Measurements from ENCODE around the gene ZKSCAN3.

Gene ZKSCAN3

DNA sequence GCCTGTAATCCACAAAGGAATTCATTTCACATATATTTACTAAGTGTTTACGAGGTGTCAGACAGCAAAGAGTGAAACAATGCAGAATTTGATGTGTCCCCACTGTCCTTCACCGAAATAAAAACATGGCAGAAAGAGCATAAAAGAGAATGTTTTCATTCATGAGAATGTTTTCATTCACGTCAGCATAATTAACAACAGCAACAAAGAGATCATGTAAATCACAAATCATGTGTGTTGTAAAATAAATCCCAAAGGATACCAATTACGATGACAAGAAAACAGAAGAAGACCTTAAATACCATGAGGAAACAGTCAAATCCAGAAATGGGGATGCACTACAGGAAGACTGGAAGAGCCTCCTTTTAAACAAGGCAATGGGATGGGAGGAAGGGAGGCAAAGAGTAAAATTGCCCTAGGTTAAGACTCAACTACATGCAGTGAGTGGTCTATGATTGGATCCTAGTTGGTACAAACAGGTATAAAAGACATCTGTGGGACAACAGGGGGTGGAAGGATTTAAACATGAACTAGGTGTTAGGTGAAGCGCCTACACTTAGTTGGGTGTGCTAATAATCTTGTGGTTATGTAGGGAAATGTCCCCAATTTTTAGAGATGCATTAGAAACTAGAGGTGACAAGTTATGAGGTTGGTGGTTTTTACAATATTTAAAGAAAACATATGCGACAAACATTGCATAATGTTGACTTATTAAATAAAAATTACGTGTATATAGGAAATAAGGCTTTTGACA, 15.3 kb upstream of the ZKSCAN3 start:
- TF ChIP-seq GATA1 (IDR thresholded peaks at IDR 0.05; ENCODE audit: low read depth, low read length) (no peak), POLR2A (IDR thresholded peaks at IDR 0.05; ENCODE audit: low read length) (no peak)
- no peak for DNase-seq

DNA sequence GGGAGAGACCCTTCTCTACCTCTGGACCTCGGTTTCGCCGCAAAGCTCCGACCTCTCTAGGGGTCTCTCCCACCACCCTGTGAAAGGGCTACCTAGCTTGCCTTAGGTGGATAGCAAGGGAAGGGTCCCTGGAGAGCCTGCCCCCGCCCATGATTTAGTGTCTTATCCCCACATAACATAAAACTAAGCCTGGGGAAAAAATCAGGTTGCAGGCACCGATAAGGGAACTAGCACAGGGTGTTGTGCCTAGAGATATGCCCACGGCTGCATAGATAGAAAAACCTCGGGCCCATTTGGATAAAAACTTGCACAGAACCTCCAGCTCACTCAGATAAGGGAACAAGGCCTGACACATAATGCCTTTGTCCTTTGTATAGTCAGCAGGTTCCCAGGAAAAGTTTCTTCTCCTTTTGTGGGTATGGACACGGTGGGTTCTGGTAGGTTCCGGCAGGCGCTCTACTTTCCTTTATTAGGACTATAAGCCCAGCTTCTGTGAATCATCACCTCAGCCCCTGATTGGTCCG, 14.6 kb upstream of the ZKSCAN3 start:
- peak; percentile 94 to 98 for DNase-seq

DNA sequence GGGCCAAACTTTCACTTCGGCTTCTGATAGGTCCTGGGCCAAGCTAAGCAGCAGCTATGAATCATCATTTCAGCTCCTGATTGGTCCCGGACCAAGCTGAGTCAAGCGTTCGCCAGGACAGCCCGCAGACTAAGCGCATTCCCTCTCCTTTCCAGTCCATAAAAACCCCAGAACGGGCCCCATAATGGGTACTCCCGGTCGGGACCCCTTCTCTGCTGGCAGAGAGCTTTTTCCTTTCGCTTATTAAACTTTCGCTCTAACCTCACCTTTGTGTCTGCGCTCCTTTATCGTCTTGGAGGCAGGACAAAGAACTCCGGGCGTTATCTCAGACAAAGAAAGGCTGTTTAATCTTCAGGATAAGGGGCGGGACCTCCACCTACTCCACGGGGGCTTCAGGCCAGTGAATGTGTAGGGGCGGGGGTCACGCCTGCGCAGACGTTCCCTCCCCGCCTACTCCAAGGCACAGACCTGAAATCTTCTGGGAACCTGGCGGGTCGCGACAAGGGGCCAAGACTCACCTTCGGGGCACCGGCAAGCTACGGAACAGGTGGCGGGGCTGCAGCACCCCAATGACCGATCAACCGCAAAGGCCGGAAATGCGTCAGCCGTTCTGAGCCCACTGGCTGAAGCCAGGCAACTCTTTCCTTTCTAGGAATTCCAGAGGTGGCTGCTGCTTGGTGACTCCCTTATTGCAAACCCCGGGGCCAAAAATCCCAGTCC, 14.0 kb upstream of the ZKSCAN3 start, which contains the start of gene ZSCAN31:
TSS of gene ZSCAN31 (minus strand) at position 585 of the 720 bp plus-strand sequence. CDS start 6,465 bp downstream, outside the sequence.
- TF ChIP-seq GATA1 (IDR thresholded peaks at IDR 0.05; ENCODE audit: low read depth, low read length) (no peak), POLR2A (IDR thresholded peaks at IDR 0.05; ENCODE audit: low read length) (peak; percentile 97)
- DNase-seq, result peak; percentile 97 to 99

More for the DNA sequence above, 14.6 kb upstream of the ZKSCAN3 start:
- TF ChIP-seq POLR2A (IDR thresholded peaks at IDR 0.05; ENCODE audit: low read length) (no peak), GATA1 (IDR thresholded peaks at IDR 0.05; ENCODE audit: low read depth, low read length) (peak; percentile 90)

DNA sequence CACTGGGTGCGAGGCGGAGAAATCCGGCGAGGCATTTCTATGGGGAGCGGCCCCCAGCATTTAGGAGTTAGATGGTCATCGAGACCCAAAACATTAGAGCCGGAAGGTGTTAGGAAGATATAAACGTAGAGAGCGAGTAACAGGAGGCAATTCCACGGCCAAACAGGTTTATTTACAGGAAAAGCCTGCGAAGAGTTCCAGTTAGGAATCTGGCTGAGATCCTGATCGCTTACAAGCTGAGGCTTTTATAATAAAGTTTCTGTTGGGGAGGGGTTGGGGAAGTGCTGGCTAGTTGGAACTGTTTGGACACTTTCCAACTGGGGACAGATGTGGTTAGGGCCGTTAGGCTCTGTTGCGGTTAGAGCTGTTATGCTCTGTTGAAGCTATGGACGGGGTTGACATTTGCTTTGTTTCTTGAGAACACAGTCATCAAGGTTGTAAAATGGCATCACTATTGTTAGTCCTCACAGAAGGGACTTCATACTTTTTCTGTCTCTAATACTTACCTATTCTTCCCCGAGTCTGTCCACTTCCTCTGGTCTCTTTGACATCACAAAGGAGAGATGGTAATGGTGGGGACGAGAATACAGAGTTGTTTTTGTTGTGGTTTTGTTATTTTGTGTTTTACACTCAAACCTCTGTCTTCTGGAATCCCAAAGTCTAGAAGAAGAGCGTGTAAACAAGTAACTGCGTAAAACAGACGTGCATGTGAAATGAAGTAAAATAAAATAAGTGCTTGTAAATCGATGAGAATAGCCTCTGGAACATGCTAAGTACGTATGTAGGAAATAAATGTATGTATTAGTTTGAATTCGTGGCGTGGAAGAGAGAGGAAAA, 13.2 kb upstream of the ZKSCAN3 start:
- DNase-seq, result peak; percentile 86 to 92
- TF ChIP-seq GATA1 (IDR thresholded peaks at IDR 0.05; ENCODE audit: low read depth, low read length), result no peak
- no peak for TF ChIP-seq POLR2A (IDR thresholded peaks at IDR 0.05; ENCODE audit: low read length)

DNA sequence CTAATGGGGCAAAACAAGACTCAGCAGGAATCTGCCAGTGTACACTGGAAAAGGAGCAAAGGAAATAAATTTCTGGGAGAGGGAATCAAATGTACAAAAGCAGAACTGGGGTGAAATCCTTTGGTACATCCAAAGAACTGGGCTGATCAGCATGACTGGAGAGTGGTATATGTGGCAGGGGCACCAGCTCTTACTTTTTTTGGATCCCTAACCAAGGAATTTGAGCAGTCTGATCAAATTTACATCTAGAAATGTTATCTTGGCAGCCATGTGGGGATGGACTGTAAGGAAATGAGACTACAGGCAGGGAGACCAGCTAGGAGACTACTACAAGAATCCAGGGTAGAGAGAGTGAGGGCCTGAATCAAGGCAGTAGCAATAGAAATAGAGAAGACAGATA, 12.6 kb upstream of the ZKSCAN3 start:
- TF ChIP-seq GATA1 (IDR thresholded peaks at IDR 0.05; ENCODE audit: low read depth, low read length), result no peak
- no peak for TF ChIP-seq POLR2A (IDR thresholded peaks at IDR 0.05; ENCODE audit: low read length)
- peak; percentile 58 to 64 for DNase-seq

DNA sequence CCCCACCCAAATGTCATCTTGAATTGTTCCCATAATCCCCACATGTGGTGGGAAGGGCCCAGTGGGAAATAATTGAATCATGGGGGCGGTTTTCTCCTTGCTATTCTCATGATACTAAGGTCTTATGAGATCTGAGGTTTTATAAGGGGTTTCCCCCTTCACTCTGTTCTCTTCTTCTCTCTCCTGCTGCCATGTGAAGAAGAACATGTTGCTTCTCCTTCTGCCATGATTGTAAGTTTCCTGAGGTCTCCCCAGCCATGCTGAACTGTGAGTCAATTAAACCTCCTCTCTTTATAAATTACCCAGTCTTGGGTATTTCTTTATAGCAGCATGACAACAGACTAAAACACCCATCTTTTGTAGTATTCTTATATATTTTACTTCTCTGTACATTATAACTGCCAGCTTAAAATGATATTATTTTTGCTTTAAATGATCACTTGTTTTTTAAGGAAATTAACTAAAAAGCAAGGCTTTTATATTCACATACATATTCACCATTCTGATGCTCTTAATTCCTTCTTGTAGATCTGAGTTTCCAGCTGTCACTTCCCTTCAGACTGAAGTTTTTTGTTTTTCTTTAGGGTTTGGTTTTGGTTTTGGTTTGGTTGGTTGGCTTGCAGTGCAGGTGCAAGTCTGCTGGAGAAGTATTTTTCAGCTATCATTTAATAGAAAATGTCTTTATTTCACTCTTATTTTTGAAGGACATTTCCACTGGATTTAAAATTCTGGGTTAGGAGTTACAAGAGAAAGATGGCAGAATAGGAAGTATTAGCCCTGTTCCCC, 9.2 kb upstream of the ZKSCAN3 start:
- TF ChIP-seq POLR2A (IDR thresholded peaks at IDR 0.05; ENCODE audit: low read length) (no peak), GATA1 (IDR thresholded peaks at IDR 0.05; ENCODE audit: low read depth, low read length) (no peak)
- DNase-seq, result peak; percentile 9 to 16

DNA sequence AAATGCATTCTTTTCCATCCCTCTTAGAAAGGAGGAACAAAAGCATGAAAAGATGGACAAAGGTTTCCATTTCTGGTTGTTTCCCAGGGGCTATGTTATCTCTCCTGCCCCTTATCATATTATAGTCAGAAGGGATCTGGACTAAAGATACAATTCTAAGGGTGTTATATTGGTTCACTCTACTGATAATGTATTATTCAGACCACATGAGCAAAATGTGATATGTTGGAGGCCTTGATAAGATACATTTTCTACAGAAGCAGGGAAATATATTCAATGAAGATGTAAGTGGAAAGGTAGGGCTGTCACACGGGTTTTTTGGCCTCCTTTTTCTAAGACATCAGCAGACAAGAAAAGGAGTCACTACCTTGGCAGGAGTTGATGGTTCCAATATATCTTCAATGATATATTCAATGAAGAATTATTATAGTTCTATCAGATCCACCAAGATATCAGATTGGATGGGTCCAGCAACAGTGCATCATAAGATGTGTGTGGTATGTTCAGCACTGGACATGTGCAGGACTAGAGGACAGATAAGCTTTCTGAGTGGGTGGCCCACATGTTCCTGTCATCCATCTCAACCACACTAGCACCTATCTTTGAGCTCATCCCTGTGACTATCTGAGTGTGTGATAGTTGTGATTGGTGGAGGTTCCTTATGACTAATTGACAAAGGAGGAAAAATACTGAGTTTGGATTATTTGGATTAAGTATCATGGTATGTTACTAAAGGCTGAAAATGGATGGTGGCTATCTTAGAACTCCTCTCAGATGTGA, 5.7 kb upstream of the ZKSCAN3 start:
- DNase-seq, result peak; percentile 53 to 87
- TF ChIP-seq POLR2A (IDR thresholded peaks at IDR 0.05; ENCODE audit: low read length) (no peak), GATA1 (IDR thresholded peaks at IDR 0.05; ENCODE audit: low read depth, low read length) (no peak)

DNA sequence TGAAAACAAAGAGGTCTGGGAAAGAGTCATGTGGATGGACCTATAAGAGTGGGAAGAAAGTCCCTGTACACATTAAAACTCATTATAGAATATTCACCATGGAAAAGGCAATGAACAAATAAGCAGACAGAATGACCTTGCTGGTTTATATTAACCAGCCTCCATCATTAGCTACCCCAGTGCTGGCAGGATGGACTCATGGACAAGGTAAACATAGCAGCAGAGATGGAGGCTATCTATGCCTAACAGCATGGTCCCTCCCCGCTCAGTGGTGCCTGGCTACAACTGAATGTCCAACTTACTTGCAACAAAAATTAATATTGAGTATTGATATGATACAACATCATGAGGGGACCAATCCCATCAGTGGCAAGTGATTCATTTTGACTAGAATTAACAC, 4.5 kb upstream of the ZKSCAN3 start:
- no peak for TF ChIP-seq GATA1 (IDR thresholded peaks at IDR 0.05; ENCODE audit: low read depth, low read length)
- TF ChIP-seq POLR2A (IDR thresholded peaks at IDR 0.05; ENCODE audit: low read length), result no peak
- DNase-seq, result peak in 1 of 2 experiments; percentile 37

DNA sequence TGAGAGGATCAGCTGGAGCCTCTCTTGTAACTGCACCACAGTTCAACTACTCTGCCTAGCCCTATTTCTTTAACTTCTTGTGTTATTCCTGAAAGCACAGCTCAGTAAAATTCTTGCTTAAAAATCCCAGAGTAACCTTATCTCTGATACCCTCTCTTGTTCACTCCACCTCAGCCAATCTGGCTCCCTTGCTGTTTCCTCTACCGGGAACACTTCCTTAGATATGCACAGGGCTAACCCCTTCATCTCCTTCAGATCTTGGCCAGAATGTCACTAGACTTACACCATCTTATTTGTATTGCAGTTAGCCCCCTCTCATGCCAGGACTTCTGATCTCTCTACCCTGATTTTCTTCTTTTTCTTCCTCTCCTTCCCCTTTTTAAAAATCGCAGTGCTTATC, 2.6 kb upstream of the ZKSCAN3 start:
- DNase-seq, result no peak

DNA sequence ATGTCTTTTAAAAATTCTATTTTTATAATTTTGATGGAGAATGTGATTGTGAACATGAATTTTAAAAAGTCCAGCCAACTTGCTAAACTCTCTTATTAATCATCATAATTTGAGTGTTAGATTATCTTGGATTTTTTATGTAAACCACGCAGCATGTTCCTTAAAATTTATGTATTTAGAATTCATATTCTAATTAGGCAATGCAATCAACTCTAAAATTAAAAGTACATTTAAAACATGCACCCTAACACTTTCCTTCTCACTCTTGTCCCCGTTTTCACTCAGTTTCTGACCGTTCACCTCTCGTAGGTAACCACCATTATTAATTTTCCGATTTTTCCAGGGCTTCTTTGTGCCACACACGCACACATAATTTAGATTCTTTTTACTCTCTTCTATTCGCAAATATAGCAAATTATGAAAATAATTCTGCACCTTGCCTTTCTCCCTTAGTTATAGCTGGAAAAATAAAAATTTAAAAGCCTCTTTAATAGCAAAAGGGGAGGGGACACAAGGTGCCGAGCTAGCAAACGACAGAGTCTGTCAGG, 329 bp upstream of the ZKSCAN3 start:
- DNase-seq, result no peak
- no peak for TF ChIP-seq GATA1 (IDR thresholded peaks at IDR 0.05; ENCODE audit: low read depth, low read length)
- TF ChIP-seq POLR2A (IDR thresholded peaks at IDR 0.05; ENCODE audit: low read length), result no peak

More for the DNA sequence above, 2.6 kb upstream of the ZKSCAN3 start:
- TF ChIP-seq POLR2A (IDR thresholded peaks at IDR 0.05; ENCODE audit: low read length) (no peak), GATA1 (IDR thresholded peaks at IDR 0.05; ENCODE audit: low read depth, low read length) (no peak)

DNA sequence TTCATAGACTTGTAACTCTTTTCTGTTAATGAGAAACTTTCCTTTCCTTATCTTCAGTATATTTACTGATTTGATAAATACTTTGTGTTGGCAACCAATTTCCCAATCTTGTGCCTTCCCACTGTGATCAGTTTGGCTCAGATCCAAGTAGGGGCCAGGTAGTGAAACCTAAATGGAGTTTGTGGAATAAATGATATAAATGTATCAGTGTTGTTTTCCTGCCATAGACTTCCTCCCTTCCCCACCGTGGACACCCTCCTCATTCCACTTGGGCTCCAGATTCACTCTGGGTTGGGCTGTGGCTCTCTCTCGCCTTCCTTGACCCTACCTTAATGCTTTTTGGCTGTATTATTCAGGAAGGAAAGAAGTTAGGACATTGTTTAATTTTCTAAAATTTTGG, 1.3 kb downstream of the ZKSCAN3 start:
- peak in 1 of 2 experiments; percentile 37 for DNase-seq
- TF ChIP-seq POLR2A (IDR thresholded peaks at IDR 0.05; ENCODE audit: low read length) (no peak), GATA1 (IDR thresholded peaks at IDR 0.05; ENCODE audit: low read depth, low read length) (no peak)

DNA sequence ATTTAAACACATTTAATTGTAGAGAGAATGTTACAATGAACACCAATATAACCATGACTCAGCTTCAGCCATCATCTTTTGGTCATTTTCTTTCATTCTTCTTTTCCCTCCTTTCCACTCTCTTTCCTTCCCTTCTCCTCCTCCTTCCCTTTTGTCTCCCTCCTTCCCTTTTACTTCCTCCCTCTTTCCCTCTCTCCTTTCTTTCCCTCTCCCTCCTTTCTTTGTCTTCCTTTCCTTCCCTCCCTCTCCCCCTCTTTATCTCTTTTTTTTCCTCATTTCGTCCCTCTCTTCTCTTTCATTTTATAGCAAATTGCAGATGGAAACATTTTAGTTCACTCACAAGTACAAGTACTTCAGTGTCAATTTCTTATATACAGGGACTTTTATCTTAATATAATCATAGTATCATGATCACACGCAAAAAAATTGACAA, 1.8 kb downstream of the ZKSCAN3 start:
- no peak for DNase-seq
- TF ChIP-seq POLR2A (IDR thresholded peaks at IDR 0.05; ENCODE audit: low read length), result no peak
- no peak for TF ChIP-seq GATA1 (IDR thresholded peaks at IDR 0.05; ENCODE audit: low read depth, low read length)
